GM19452 (cell line): ENCODE results near the gene ABI1.
A peak's percentile ranks its signal among the peaks of the same experiment; 100 is the strongest.
"Not testable (repeated sequence)": the region's sequence is repeated elsewhere in the genome, so short reads cannot be mapped to it uniquely, and the experiment has no call there.

Experiments used
- ATAC-seq: cut with Tn5 transposase; IDR thresholded peaks from one replicate; pipeline ENCODE4 v1.9.1; 2021; ENCODE audit not compliant: unreplicated experiment

The ABI1 gene

DNA sequence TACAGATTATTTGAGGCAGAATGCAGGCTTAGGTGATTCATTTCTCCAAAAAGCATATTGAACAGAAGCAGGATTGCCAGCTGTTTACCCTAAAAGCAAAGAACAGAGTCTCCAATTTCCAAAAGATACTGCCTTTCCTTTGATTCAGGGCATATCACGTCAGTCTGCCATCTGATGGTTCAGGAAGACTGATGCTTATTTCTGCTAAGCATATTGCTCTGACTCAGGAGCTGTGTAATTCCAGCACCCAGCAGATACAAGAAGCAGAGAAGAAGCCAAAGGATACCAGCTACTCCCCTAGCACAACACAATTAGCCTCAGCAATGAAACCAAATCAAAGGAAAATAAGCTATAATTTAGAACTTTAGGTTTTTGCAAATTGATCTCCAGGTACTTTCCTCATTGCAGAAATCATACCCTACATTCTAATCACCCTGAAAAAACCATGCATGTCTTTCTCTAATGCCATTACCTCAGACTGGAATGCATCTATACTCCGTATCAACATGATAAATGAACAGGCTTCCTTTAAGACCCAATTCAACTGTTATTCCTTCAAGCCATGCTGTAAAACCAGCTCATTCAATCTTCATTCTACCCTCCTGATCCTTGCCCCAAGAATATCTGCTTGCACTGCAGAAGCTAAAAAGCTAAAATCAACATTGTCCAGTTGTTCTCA is 55.1 kb downstream of the ABI1 start:
- no peak for ATAC-seq

- no peak for ATAC-seq
Observed at GRCh38 chr10:26804418-26805393, 56.1 kb downstream of the ABI1 start.

GRCh38 chr10:26803849-26804248 is 56.9 kb downstream of the ABI1 start:
- ATAC-seq, result no peak

- no peak for ATAC-seq
Observed at GRCh38 chr10:26802527-26802926, 58.2 kb downstream of the ABI1 start.

DNA sequence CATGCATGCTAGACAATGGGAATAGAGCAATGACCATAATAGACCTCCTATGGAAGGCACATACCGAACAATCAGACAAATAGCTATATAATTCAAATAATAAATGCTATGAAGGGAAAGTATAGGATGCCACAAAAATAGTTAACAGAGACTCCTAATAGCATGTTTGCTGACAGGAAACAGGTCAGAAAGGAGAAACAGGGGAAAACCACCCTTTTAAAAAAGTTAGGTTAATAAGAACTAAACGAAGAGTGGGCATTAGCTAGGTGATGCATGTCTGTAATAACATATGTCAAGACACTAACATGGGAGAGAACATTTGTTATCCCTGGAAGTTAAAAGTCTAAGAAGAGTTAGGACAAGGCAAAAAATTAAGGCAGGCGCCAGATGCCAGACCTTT is 58.9 kb downstream of the ABI1 start:
- no peak for ATAC-seq

DNA sequence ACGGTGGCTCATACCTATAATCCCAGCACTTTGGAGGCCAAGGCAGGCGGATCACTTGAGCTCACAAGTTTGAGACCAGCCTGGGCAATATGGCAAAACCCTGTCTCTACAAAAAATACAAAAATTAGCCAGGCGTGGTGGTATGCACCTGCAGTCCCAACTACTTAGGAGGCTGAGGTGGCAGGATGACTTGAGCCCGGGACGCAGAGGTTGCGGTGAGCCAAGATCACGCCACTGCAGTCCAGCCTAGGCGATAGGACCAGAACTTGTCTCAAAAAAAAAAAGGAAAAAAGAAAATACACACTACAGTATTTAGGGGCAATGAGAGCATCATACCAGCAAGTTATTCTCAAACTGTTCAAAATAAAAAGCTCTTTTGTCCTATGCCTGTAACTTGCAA is 59.5 kb downstream of the ABI1 start:
- ATAC-seq, result no peak

- ATAC-seq, result no peak
Observed at GRCh38 chr10:26800468-26800867, 60.3 kb downstream of the ABI1 start.

- no peak for ATAC-seq
Observed at GRCh38 chr10:26799342-26799741, 61.4 kb downstream of the ABI1 start.

DNA sequence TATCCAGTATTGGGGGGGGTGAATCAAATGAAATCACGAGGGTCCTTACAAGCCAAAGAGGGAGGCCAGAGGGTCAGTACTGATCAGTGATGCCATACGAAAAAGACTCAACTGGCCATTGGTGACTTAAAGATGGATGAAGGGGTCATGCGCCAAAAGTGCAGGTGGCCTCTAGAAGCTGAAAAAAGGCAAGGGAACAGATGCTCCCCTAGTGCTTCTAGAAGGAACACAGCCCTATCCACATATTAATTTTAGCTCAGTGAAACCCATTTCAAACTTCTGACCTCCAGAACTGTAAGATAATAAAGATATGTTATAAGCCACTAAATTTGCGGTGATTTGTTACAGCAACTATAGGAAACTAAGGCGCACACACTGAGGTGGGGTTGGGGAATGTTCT is 62.5 kb downstream of the ABI1 start:
- ATAC-seq, result no peak

DNA sequence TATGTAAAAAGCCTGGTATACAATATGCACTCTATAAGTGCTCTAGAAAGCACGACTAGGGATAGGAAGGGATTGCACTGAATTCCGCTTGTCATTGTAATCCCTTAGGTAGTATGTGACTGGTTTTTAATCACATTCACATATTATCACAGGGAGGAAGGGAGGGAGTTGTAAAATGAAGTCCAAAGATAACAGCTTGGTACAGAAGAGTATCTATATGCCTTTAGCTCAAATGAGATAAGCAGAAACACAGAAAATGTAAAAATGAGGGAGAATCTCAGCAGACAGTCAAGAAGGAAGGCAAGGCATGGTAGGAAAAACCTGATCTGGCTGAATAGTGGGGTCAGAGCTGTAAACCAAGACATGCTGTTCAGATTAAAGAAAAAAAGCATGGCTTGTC is 63.4 kb downstream of the ABI1 start:
- ATAC-seq, result no peak

GRCh38 chr10:26792758-26793495 is 67.8 kb downstream of the ABI1 start:
- ATAC-seq, result no peak

DNA sequence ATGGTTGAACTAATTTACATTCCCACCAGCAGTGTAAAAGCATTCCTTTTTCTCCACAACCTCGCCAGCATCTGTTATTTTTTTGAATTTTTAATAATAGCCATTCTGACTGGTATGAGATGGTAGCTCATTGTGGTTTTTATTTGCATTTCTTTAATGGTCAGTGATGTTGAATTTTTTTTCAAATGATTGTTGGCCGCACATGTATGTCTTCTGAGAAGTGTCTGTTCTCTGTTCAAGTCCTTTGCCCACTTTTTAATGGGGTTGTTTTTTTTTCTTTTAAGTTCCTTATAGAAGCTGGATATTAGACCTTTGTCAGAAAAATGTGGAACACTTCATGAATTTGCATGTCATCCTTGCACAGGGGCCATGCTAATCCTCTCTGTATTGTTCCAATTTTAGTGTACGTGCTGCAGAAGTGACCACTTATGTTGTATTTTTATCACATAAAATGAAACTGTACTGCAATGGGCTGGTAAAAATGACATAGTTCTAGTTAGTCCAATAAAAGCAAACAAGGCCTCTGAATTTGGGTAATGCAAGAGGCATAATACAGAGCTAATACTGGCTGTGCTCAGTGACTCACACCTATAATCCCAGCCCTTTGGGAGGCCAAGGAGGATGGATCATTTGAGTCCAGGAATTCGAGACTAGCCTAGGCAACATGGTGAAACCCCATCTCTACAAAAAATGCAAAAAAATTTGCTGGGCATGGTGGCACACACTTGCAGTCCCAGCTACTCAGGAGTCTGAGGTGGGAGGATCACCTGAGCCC is 70.3 kb downstream of the ABI1 start:
- no peak for ATAC-seq

DNA sequence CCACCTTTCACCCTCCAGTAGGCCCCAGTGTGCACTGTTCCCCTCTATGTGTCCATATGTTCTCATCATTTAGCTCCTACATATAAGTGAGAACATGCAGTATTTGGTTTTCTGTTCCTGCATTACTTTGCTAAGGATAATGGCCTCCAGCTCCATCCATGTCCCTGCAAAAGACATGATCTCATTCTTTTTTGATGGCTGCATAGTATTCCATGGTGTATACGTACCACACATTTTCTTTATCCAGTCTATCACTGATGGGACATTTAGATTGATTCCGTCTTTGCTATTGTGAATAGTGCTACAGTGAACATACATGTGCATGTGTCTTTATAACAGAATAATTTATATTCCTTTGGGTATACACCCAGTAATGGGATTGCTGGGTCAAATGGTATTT is 71.0 kb downstream of the ABI1 start:
- not testable (repeated sequence) for ATAC-seq

DNA sequence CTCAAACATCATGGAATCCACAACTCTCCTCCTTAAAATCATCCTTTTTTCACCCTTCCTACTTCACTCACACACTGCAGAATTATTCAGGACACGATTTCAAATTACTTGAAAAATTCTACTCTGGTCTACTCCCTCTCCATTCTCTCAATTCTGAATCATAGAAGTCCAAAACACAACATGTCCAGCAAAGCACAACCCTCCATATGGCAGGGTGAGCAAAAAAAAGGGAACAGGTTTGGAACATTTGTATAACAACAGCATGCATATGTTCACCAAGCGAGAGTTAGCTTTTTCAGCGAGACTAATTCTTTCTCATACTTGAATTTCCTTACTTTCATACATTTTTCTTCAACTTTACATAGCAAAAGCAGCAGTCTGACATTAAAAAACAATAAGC is 73.4 kb downstream of the ABI1 start:
- no peak for ATAC-seq

DNA sequence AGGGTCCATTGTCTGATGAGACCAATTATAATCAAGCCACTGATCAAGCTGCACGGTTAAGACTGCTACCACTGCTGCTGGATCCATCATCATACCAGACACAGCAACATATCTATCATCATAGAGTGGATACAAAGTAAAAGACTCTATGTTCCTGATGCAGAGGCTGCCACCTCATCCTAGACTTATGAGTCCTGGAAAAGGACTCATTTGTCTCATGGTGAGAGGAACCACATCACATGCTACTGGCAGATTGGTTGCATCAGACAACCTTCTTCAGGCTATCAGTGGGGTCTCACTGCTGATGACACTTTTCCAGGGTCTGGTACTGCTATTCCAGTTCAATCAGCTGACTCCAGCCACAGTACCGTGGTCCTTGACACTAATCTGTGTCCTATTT is 79.0 kb downstream of the ABI1 start:
- ATAC-seq, result peak; percentile 3

DNA sequence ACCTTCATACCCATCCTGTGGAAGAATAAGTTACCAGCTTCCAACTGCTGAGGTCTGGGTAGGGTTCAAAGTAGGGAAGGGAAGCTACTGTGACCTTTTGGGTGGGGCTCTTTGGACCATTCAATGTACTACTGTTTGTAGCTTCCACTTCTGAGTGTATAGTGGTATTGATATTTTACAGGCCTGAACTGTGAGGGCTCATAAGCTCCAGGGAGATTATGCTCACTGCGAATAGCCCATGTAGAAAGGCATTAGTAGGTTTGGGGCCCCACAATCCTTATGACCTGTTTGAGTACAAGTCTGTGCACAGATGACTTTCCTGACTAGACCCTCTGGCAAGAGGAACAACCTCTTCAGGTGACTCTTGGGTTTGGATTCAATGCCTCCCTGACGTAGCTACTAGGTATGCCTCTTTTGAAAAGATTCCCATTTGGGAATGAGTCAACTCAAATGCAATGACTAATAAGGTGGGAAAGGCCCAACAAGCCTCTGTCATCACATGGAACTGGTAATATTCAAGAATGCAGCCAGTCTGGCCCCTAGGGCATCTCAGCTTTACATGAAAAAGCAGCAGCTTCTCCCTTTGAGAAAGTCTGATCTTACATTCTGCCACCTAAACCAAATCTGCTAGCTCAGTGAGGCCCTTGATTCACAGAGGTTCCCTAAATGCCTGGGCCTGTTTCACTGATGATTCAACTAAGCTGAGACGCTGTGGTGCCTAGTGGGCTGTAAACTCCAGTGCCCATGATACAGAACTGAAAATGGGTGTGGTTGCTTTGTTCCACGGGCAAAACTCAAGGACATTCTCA is 79.8 kb downstream of the ABI1 start:
- ATAC-seq, result peak; percentile 47

DNA sequence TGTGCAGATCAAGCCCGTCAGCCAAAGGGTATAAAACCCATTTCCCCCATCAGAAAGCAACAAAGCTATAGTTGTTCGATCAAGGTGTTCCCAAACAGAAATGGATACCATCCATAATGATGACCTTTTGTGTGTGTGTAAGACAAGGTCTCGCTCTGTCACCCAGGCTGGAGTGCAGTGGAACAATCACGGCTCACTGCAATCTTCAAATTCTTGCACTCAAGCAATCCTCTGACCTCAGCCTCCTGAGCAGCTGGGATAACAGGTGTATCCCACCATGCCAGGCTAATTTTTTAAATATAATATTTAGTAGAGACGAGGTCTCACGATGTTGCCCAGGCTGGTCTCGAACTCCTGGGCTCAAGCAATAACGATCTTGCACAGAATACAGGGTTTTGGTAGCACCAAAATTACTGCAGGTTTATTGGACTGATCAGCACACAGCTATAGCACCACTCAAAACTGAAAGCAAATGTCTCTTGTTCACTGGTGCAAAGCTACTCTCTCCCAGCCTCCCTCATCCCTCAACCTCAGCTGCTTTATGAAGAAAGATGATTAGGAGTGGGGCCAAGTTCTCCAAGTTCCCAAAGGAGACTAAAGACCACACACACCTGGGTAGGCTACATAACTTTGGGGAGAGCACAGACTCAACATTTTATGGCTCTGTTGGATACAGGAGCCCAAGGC is 80.5 kb downstream of the ABI1 start:
- ATAC-seq, result peak; percentile 35

- ATAC-seq, result no peak
Observed at GRCh38 chr10:26779176-26779860, 81.4 kb downstream of the ABI1 start.

DNA sequence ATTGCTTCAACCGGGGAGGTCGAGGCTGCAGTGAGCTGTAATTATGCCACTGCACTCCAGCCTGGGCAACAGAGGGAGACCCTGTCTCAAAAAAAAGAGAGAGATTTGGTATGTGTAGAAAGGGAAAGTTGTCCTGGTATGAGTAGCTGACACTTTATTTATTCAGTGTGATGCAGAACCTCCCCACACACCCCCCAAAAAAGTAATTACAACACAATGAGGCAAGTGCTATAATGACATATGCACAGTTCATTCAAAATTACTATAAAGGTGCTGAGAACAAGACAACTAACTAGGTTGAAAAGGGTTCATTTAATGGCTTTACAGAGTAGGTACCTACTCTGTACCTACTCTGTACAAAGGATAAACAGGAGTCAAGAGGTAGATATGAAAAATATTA is 83.1 kb downstream of the ABI1 start:
- no peak for ATAC-seq
